HG03457 (cell line): Measurements from ENCODE around the gene THBD.

ENCODE experiments used
- ATAC-seq: cut with Tn5 transposase; IDR thresholded peaks from one replicate; pipeline ENCODE4 v1.9.1; 2021; ENCODE audit warnings: moderate number of reproducible peaks; ENCODE audit not compliant: unreplicated experiment

Gene THBD

GRCh38 chr20:23049201-23050075 is at the start of gene THBD:
Gene THBD, minus strand, starts transcription at chr20:23049672. Its CDS starts 168 bp downstream, at chr20:23049504.
- no peak for ATAC-seq

DNA sequence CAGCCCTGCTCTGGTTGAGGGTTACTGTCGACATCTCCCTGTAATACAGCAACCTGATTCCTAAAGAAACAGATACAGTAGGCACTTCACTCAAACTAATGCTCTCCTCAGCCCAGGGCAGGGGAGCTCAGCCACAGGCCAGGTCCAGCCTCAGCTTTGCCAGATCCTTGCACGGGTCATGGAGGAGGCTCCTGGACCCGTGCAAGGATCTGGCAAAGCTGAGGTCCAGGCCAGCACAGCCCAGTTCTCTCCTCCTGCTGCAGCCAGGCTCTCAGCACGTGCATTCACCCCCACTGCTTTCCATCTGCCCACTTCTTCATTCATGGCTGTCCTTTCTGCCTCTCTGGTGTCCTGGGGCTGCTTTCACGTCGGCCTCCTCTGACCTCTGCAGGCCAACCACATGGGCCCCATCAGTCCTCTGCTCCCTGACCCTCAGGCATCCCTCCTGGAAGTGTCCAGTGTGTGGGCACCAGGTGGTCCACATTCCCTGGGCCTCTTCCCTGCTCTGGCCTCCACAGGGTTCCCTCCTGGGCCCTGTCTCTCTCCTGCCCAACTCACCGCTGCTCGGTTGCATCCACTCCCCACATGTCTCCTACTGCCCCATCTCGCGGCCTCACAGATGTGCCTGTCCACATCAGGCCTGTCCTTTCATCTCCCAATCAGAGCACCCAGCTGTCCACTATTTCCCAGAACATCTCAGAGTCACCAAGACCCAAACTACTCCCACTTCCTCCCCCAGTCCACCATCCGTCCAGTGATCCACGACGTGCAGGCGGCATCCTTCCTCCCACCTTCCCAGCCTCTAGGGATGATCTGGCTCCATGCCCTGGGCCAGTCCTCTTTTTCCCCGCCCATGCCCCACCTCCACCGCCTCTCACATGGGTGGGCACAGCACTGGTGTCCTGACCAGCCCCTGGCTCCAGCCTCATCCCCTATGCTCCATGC is 48.4 kb upstream of the THBD start:
- no peak for ATAC-seq

- ATAC-seq: no peak
Measured at GRCh38 chr20:23096986-23097520, 47.6 kb upstream of the THBD start.

- no peak for ATAC-seq
Measured at GRCh38 chr20:23096097-23096496, 46.6 kb upstream of the THBD start.

DNA sequence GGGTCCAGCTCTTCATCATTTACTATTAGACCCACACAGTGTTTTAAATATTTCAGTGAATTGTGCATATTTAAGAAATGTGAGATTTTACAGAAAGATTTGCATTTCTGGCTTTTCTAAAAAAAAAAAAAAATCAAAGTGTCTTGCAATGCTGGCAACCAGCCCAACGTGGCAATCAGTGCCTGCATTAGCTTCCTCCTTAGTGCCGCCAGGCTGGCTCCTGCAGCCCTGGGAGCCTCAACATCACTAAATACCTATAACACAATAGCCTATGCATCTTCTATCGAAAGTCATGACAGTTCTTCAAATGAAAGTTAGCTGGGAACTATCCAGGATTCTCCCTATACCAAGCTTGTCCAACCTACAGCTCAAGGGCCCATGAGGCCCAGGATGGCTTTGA is 46.0 kb upstream of the THBD start:
- ATAC-seq: no peak

DNA sequence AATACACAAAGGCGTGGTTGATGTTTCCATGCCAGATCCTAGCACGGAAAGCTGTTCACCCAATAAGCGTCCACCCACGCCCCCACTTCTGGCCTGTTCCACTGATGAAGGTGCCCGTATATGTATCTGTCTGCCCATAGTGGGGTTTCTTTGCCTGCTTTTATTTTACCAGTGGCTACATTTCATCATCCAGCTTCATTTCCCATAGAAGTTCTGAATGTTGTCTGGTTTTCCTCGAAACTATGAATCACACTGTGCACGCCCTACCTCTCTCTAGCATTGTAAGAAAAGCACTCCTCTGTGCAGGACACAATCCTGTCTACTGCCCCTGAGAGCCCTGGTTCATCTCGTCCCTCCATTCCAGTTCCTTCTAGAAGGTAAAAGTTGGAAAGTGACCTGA is 45.5 kb upstream of the THBD start:
- ATAC-seq: no peak

- ATAC-seq: no peak
Measured at GRCh38 chr20:23094213-23094896, 44.9 kb upstream of the THBD start.

GRCh38 chr20:23093613-23094012 is 44.1 kb upstream of the THBD start:
- ATAC-seq: no peak

GRCh38 chr20:23092861-23093495 is 43.5 kb upstream of the THBD start:
- ATAC-seq: no peak

DNA sequence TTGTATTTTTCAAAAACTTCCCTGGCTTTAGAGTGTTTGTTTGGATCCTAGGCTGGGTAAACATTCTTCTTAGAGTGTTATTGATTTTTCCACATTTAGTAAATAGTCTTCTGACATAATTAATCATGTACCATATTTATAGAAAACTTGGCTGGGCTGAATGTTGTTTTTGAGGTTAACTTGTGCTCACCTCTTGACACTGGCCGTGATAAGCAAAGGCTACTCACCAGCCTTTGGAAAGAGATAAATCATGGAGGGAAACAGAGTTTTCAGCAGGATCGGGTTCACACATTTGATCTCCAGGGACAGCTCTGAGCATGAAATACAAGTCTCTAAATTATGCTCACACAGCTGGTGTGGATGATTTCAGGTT is 42.9 kb upstream of the THBD start:
- ATAC-seq: no peak

GRCh38 chr20:23091721-23092383 is 42.4 kb upstream of the THBD start:
- no peak for ATAC-seq

DNA sequence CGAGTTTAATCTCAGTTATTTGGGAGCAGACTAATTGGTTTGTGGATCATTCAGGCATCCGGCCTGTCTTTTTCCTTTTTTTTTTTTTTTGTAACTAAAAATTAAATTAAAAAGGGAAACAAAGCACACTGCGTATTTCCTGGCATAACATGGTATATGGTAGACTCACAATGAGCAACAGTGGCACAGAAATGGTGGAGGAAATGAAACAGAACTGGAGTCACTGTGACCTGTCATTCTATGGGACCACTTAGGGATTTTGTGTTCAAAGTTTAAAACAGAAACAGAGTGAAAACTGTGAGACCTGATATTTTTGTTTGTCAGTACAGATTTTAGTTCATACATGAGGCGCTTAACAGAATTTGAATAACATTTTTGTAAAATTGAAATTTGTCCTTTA is 41.4 kb upstream of the THBD start:
- ATAC-seq: no peak

GRCh38 chr20:23090147-23090546 is 40.7 kb upstream of the THBD start:
- ATAC-seq: no peak

GRCh38 chr20:23088866-23089265 is 39.4 kb upstream of the THBD start:
- ATAC-seq: no peak

DNA sequence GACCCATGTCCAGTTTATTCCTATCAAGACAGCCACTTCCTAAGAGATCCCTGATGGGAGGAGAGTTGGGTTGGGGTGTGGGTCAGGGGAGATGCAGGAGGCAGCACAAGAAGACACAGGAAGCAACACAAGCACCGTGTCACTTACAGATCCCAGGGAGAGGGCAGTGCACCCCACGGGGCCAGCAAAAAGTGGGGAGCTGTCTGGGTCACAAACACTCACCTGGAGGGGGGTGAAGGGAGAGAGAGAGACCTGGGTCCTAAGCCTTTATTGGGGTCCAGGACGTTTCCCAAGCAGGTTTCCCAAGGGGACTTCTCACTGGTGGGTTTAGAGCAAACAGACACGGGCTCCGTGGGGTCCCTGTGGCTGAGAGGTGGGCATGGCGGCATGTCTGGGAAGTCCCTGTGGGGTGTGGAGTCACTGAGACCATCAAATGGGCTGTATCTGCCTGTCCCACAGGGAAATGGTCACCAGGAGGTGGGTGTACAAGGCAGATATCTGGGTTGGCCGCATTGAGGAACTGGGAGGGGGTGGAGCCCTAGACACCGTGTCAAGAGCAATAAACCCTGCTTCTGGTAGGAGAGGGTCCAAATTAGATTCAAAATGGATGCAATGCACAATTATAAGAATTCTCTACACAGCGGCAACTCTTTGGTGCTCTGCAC is 38.2 kb upstream of the THBD start:
- ATAC-seq: no peak

DNA sequence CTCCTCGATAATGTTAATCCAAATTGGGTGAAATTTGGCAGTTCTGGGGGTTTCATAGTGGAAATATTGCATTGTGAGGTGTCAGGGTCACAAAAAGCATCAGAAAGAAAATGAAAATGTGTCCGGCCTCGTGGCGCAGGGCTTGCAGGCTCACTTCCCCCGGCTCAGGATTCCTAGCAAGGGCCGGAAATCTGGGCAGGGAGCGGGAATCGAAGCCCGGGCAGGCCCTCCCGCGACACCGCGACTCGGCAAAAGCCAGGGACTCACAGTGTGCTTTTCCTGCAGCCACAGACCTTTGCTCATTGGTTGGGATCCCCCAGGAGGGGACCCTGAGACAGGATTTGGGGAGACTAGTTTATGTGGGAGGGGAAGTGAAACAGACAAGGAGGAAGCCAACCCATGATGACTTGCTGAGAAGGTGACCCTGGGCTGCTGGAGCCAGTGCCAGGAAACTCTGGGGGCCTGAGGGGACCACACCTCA is 37.5 kb upstream of the THBD start:
- no peak for ATAC-seq

- no peak for ATAC-seq
Measured at GRCh38 chr20:23086056-23086566, 36.6 kb upstream of the THBD start, which contains the start of gene CD93. Gene CD93, minus strand, starts transcription at chr20:23086324. Its CDS starts 132 bp downstream, at chr20:23086192.

- ATAC-seq: no peak
Measured at GRCh38 chr20:23085436-23086055, 36.1 kb upstream of the THBD start.
